ENCODE results near the gene ZFHX2.
A peak's percentile ranks its signal among the peaks of the same experiment; 100 is the strongest.

ZFHX2 gene

GRCh38 chr14:23558346-23559009 is 6.9 kb upstream of the ZFHX2 start:
- TF ChIP-seq TAF1 (IDR thresholded peaks at IDR 0.05; ENCODE audit: low read depth) (no peak), USF1 (IDR thresholded peaks at IDR 0.05) (no peak), CEBPB (IDR thresholded peaks at IDR 0.05) (no peak), ZBTB7A (IDR thresholded peaks at IDR 0.05; ENCODE audit: low read depth) (no peak), MAX (IDR thresholded peaks at IDR 0.05) (no peak), TCF12 (IDR thresholded peaks at IDR 0.05; ENCODE audit: low read depth) (no peak), EGR1 (IDR thresholded peaks at IDR 0.05) (no peak), RAD21 (IDR thresholded peaks at IDR 0.05; ENCODE audit: low read depth) (no peak), NFIC (IDR thresholded peaks at IDR 0.05) (no peak), REST (IDR thresholded peaks at IDR 0.05; ENCODE audit: low read depth) (no peak), TEAD4 (IDR thresholded peaks at IDR 0.05) (no peak), CREB1 (IDR thresholded peaks at IDR 0.05; ENCODE audit: low read depth) (no peak), FOXM1 (IDR thresholded peaks at IDR 0.05; ENCODE audit: borderline replicate concordance, low read depth) (no peak), EP300 (IDR thresholded peaks at IDR 0.05; ENCODE audit: borderline replicate concordance) (no peak), YY1 (IDR thresholded peaks at IDR 0.05; ENCODE audit: low read depth) (no peak)

GRCh38 chr14:23557946-23558345 is 6.4 kb upstream of the ZFHX2 start:
- no peak for TF ChIP-seq REST (IDR thresholded peaks at IDR 0.05; ENCODE audit: low read depth)

- TF ChIP-seq MAX (IDR thresholded peaks at IDR 0.05) (no peak), USF1 (IDR thresholded peaks at IDR 0.05) (no peak), CREB1 (IDR thresholded peaks at IDR 0.05; ENCODE audit: low read depth) (no peak), CEBPB (IDR thresholded peaks at IDR 0.05) (no peak), NFIC (IDR thresholded peaks at IDR 0.05) (no peak), ZBTB7A (IDR thresholded peaks at IDR 0.05; ENCODE audit: low read depth) (no peak), EGR1 (IDR thresholded peaks at IDR 0.05) (no peak)
Measured at GRCh38 chr14:23557521-23557920, 6.0 kb upstream of the ZFHX2 start.

- TF ChIP-seq FOXM1 (IDR thresholded peaks at IDR 0.05; ENCODE audit: borderline replicate concordance, low read depth) (no peak), EP300 (IDR thresholded peaks at IDR 0.05; ENCODE audit: borderline replicate concordance) (no peak)
Measured at GRCh38 chr14:23556700-23557440, 5.3 kb upstream of the ZFHX2 start.

- TF ChIP-seq TAF1 (IDR thresholded peaks at IDR 0.05; ENCODE audit: low read depth) (peak; percentile 88), TEAD4 (IDR thresholded peaks at IDR 0.05) (no peak), MAX (IDR thresholded peaks at IDR 0.05) (peak; percentile 78), CREB1 (IDR thresholded peaks at IDR 0.05; ENCODE audit: low read depth) (peak; percentile 36; the same call in 1 of the 2 replicates), EGR1 (IDR thresholded peaks at IDR 0.05) (no peak), ZBTB7A (IDR thresholded peaks at IDR 0.05; ENCODE audit: low read depth) (peak; percentile 45; the same call in 1 of the 2 replicates), YY1 (IDR thresholded peaks at IDR 0.05; ENCODE audit: low read depth) (peak; percentile 89), EP300 (IDR thresholded peaks at IDR 0.05; ENCODE audit: borderline replicate concordance) (no peak), TCF12 (IDR thresholded peaks at IDR 0.05; ENCODE audit: low read depth) (peak; percentile 67; the same call in 1 of the 2 replicates), NFIC (IDR thresholded peaks at IDR 0.05) (peak; percentile 5; the same call in 1 of the 2 replicates), RAD21 (IDR thresholded peaks at IDR 0.05; ENCODE audit: low read depth) (no peak), REST (IDR thresholded peaks at IDR 0.05; ENCODE audit: low read depth) (no peak), USF1 (IDR thresholded peaks at IDR 0.05) (no peak), FOXM1 (IDR thresholded peaks at IDR 0.05; ENCODE audit: borderline replicate concordance, low read depth) (no peak), CEBPB (IDR thresholded peaks at IDR 0.05) (0 out of 2 replicates have a peak, but pooled peaks have one; percentile 25)
Measured at GRCh38 chr14:23555882-23556699, 4.5 kb upstream of the ZFHX2 start, which contains the start of gene THTPA. Gene THTPA, plus strand, starts transcription at chr14:23556271. Its CDS starts 487 bp downstream, at chr14:23556758.
